ENCODE data around the gene RPL21.

The RPL21 gene

DNA sequence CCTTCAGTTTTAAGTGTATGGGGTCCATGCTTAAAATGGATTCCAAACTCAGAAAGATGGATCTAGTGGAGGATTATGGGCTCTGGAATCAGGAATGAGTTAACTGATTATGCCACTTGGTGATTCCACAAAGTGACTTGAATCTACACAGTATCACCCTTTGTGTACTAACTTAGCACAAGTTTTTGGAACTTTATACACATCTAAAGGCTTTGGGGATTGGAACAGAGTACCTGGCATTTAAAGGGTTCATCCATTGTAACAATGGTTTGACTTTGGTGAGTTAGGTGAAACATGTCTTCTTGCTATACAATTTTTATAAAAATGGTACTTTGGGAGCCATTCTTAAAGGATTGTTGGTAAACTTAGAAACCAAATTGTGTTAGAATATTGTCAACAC is 1.1 kb downstream of the RPL21 start:
- TF ChIP-seq CTCF (IDR thresholded peaks at IDR 0.05; ENCODE audit: low read depth, low read length), result no peak
- no peak for TF ChIP-seq POLR2A (IDR thresholded peaks at IDR 0.05; ENCODE audit: extremely low read depth, insufficient read length)
- TF ChIP-seq, protein P1, sequence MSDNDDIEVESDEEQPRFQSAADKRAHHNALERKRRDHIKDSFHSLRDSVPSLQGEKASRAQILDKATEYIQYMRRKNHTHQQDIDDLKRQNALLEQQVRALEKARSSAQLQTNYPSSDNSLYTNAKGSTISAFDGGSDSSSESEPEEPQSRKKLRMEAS (IDR thresholded peaks at IDR 0.05; ENCODE audit: low read depth, low read length), result no peak
- no peak for TF ChIP-seq MYC (IDR thresholded peaks at IDR 0.05; ENCODE audit: low read depth, low read length)
- H3K4me3 ChIP-seq (ENCODE audit: low read depth, low read length), result peak overlapping the region; percentile 78
- DNase-seq (ENCODE audit: low read depth), result no peak

DNA sequence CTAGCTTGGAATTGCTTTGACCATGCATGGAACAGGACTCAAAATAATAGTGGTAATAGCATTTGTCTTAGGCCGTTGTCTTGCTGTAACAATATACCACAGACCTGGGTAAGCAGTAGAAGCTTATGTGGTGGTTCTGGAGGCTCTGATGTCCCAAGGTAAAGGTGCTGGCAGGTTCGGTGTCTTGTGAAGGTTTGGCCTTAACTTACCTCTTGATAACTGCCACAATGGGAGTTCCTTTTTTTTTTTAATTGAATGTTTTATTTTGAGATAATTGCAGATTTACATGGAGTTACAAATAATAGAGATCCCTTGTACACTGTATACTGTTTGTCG is 5.8 kb downstream of the RPL21 start:
- DNase-seq (ENCODE audit: low read depth), result no peak
- TF ChIP-seq CTCF (IDR thresholded peaks at IDR 0.05; ENCODE audit: low read depth, low read length) (no peak), MYC (IDR thresholded peaks at IDR 0.05; ENCODE audit: low read depth, low read length) (no peak), POLR2A (IDR thresholded peaks at IDR 0.05; ENCODE audit: extremely low read depth, insufficient read length) (no peak)
- TF ChIP-seq, protein P1 (IDR thresholded peaks at IDR 0.05; ENCODE audit: low read depth, low read length), result no peak
- no peak overlapping the region for H3K4me3 ChIP-seq (ENCODE audit: low read depth, low read length)

DNA sequence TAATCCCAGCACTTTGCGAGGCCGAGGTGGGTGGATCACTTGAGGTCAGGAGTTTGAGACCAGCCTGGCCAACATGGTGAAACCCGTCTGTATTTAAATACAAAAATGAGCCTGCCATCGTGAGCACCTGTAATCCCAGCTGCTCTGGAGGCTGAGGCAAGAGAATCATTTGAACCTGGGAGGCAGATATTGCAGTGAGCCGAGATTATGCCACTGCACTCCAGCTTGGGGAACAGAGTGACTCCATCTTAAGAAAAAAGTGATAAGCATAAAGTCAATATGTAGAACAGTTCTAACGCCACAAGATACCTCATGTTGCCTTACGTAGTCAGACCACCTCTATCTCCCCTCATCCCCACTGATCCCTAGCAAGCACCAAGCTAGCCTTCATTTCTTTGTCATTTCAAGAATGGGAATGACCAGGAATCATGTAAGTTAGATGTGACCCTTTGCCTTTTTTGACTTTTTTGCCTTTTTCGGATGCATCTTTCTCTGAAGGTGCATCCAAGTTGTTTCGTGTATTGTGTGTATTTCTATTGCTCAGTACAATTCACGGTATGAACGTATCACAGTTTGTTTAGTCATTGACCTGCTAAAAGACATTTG is 6.4 kb downstream of the RPL21 start:
- no peak overlapping the region for H3K4me3 ChIP-seq (ENCODE audit: low read depth, low read length)
- DNase-seq (ENCODE audit: low read depth), result no peak
- no peak for TF ChIP-seq MYC (IDR thresholded peaks at IDR 0.05; ENCODE audit: low read depth, low read length)
- no peak for TF ChIP-seq POLR2A (IDR thresholded peaks at IDR 0.05; ENCODE audit: extremely low read depth, insufficient read length)
- TF ChIP-seq, protein P1 (IDR thresholded peaks at IDR 0.05; ENCODE audit: low read depth, low read length), result no peak
- TF ChIP-seq CTCF (IDR thresholded peaks at IDR 0.05; ENCODE audit: low read depth, low read length), result no peak

DNA sequence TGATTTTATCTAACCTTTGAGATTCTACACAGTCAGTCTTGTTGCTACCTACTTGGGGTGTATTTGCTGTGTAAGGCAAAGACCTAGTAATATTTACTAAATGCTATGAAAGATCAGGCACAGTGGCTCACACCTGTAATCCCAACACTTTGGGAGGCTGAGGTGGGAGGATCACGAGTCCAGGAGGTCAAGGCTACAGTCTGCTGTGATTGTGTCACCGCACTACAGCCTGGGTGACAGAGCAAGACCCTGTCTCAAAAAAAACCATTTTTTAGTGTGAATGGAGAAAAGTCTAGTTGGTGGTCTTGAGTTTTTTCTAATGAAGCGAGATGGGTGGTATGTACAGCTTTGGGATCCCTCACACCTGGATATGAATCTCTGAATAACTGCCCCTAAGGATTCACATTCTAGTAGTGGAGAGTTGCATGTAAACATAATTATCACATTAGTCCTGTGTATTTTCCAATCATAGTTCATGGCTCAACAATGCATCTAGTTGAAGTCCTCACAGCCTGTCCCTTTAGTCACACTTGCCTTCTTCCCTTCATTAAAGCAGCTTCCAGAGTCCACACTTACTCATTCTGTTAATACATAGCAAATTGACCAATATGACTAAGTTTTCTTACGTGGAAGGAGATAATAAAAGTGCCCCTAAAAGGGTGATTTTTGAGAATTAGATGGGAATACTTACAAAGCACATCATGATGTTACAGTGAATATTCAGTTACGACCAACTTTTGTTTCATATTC is 7.5 kb downstream of the RPL21 start:
- TF ChIP-seq POLR2A (IDR thresholded peaks at IDR 0.05; ENCODE audit: extremely low read depth, insufficient read length) (peak; percentile 11), MYC (IDR thresholded peaks at IDR 0.05; ENCODE audit: low read depth, low read length) (no peak), CTCF (IDR thresholded peaks at IDR 0.05; ENCODE audit: low read depth, low read length) (no peak)
- TF ChIP-seq, protein P1 (IDR thresholded peaks at IDR 0.05; ENCODE audit: low read depth, low read length), result no peak
- DNase-seq (ENCODE audit: low read depth), result no peak
- no peak overlapping the region for H3K4me3 ChIP-seq (ENCODE audit: low read depth, low read length)

DNA sequence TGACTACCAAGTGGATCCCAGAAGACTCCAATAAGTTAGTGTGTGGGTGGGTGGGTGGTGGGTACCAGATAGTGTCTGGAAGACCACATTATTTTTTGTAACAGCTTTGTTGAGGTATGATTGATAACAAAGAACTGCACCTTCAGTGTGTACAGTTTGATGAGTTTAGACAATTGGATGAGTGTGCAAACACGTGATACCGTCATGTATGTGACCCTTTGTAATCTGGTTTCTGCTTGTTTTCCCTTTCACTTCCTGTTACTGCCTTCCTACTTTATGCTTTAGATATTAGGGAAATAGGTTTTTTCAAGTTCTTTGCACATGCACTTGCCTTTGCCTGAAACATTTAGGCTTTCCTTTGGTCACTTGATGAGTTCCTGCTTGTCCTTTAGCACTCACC is 8.5 kb downstream of the RPL21 start:
- TF ChIP-seq POLR2A (IDR thresholded peaks at IDR 0.05; ENCODE audit: extremely low read depth, insufficient read length) (no peak), MYC (IDR thresholded peaks at IDR 0.05; ENCODE audit: low read depth, low read length) (no peak), CTCF (IDR thresholded peaks at IDR 0.05; ENCODE audit: low read depth, low read length) (no peak)
- TF ChIP-seq, protein P1 (IDR thresholded peaks at IDR 0.05; ENCODE audit: low read depth, low read length), result no peak
- no peak overlapping the region for H3K4me3 ChIP-seq (ENCODE audit: low read depth, low read length)
- DNase-seq (ENCODE audit: low read depth), result no peak

Measured in NB4 (cell line).